GM19240 (cell line): ENCODE data around the gene ANKRD33.
"Not testable (repeated sequence)": the region's sequence is repeated elsewhere in the genome, so short reads cannot be mapped to it uniquely, and the experiment has no call there.

Experiments
- DNase-seq: peaks from one replicate; pipeline ENCODE4 v3.0.0; 2011; ENCODE audit warnings: low spot score; ENCODE audit not compliant: insufficient read length

ANKRD33 gene

DNA sequence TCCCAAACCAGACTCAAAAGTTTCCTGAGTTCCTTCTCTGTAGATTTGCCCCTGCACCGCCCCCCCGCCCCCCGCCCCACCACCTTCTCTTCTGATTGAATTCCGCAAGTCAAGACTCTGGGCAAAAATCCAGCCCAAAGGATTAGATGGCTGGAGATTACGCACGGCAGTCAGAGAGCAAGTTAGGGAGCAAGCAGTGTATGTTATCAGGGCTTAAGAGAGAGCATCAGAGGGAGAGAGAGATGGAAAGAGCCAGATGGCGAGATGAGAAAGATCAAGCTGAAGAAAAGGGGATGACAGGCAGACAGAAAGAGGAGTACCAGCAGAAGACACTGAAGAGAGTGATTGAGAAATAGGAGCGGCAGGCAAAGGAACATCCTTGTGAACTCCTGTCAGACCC is 13.9 kb upstream of the ANKRD33 start:
- no peak for DNase-seq

DNA sequence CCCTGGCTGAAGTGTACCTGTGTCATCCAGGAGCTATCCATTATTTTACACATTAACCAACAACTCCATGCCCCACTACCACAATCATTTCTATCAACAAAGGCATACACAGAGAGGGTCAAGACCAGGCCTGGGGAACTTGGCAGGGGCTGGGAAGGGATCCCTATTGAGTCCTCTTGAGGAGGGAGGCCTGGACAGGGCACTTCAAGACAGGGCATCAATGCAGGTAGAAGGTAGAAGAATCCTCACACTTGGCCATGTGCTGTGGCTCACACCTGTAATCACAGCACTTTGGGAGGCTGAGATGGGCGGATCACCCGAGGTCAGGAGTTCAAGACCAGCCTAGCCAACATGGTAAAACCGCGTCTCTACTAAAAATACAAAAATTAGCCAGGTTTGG is 13.4 kb upstream of the ANKRD33 start:
- DNase-seq: no peak

- DNase-seq: no peak
Observed at GRCh38 chr12:51879102-51879501, 8.8 kb upstream of the ANKRD33 start.

DNA sequence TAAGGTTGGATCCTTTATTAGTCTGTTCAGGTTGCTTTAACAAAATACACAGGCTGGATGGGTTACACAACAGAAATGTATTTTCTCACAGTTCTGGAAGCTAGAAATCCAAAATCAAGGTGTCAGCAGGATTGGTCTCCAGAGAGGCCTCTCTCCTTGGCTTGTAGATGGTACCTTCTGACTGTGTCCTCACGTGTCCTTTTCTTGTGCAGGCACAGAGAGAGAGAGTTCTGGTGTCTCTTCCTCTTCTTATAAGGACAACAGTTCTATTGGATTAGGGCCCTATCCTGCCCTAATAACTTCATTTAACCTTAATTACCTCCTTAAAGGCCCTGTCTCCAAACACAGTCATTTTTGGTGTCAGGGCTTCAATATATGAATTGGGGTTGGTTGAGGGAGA is 4.6 kb upstream of the ANKRD33 start:
- no peak for DNase-seq

DNA sequence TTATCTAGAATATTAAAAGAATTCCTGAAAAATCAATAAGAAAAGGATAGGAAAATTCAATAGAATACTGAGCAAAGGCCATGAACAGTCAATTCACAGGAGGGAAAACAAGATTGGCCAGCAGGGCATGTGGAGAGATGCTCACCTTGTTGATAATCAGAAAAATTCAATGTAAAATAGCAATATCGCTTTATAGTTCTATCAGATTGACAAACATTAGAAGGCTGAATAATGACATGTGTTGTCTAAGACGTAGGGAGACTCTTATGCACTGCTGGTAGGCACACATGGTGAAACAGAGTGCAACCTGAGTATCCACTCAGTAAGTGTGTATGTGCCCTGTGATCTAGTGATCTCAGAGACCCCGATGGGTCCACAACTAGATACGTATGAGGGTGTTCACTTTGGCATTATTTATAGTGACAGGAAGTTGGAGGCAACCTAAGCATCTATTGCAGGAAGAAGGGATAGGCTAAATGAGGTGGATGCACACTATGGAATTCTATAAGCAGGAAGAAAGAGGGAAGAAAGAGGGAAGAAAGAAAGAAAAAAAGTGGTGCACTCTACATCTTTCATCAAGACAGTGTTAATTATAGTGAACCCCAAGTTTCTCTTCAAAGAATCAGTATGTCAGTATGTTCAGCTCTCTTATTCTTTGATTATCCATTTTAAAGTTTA is 3.8 kb upstream of the ANKRD33 start:
- DNase-seq: no peak

DNA sequence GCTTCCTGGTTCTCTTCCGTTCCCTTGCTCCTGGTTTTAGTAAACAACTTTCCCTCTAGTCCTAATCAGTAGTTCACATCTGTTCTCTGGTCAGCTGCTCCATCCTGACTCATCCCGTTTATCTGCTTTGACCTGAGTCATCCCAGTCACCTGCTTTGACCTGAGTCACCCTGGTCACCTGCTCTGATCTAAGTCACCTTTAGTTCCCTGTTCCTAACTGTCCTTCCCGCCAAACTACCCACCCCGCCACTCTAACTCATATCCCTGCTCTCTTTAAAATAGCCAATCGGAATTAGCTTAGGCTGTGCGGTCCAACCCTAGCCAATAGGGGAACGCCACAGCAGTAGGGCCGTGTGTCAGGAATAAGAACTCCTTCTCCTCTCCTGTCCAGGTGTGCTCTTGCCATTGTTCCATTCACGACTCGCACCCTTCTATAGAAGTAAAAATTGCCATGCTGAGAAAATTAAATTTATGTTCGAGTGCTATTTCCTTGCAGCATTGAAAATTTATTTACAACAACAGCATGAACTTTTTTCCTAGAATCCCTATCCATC is 3.1 kb upstream of the ANKRD33 start:
- DNase-seq: no peak

DNA sequence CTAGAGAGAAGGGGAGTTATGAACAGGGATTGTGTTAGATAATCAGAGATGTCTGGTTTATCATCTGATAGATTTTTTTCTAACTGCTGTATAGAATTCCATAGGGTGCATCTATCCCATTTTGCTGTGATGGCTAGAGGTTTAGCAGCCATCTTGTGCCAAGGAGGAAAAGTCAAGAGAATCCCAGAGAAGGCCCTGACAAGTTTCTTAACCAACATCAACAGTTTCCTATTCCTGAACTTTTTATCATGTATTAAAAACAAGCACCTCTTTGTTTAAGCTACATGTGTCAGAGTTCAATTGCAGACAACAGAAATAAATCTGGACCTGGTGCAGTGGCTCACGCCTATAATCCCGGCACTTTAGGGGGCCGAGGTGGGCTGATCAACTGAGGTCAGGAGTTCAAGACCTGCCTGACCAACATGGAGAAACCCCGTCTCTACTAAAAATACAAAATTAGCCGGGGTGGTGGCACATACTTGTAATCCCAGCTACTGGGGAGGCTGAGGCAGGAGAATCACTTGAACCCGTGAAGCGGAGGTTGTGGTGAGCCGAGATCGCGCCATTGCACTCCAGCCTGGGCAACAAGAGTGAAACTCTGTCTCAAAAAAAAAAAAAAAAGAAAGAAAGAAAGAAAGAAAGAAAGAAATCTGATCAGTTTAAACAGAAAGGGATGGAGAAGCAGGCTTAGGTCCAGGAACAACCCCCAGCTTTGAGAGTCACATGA is 2.4 kb upstream of the ANKRD33 start:
- not testable (repeated sequence) for DNase-seq

- DNase-seq: no peak
Observed at GRCh38 chr12:51886021-51886710, 1.7 kb upstream of the ANKRD33 start.

DNA sequence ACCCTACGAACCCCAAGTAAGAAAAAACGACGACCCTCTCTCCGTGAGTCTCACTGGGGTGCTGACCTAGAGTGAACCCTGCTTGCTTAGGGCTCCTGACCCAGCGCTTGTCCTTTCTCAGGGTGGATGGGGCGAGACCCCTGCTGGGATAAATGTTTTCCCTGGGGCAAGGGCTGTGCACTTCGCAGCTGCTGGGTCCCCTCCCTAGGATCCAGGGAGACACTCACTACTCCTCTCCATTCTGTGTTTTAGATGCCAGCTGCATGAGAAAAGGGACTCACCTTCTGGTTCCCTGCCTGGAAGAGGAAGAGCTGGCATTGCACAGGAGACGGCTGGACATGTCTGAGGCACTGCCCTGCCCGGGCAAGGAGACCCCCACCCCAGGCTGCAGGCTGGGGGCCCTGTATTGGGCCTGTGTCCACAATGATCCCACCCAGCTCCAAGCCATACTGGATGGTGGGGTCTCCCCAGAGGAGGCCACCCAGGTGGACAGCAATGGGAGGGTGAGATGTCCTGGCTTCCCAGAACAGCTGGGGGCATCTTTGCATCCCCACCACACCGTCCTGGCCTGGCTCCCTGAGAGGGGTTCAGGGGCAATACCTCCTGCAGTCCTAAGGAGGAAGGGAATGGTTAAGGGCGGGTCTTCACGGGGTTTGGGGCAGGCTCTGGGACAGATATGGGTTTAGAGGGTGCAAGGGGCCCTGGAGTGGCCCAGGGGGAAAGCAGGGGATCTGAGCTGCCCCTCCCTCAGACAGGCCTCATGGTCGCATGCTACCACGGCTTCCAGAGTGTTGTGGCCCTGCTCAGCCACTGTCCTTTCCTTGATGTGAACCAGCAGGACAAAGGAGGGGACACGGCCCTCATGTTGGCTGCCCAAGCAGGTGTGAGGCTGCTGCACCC is 663 bp downstream of the ANKRD33 start:
- DNase-seq: no peak

DNA sequence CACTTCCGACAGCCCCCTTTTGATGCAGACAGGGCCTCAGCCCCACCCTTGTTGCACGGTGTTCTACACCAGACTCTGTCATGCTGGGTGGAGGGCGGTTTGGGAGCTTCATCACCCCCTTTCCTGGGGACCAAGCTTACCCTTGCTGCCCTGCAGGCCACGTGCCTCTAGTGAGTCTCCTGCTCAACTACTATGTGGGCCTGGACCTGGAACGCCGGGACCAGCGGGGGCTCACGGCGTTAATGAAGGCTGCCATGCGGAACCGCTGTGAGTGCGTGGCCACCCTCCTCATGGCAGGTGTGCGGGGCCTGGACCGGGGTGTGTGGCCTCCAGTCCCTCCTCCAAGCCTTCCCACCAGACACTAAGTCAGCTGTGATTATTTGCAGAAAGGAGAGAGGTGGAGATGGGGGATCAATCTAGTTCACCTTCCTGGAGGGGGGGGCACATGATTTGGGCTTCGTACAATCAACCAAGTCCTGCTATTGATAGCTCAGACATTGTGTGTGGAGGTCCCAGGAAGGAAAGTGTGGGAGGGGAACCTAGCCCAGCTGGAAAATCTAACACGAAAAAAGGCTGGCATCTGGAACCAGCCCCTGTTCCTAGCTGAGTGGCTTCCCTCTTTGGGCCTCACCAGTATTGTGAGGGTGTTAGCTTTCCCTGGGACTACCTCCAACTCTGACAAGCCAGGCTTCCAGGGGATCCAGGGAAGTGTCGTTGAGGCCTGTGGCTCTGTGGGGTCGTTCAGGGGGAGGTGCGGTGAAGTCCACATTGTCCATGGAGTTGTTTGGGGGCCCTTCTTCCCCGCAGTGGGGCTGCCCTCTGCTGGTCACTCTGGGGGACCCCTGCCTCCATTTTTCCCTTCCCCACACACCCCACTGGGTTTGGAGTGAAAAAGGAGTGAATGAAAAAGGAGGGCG is 1.6 kb downstream of the ANKRD33 start:
- no peak for DNase-seq

- no peak for DNase-seq
Observed at GRCh38 chr12:51890133-51890464, 2.2 kb downstream of the ANKRD33 start.

GRCh38 chr12:51890511-51891171 is 2.7 kb downstream of the ANKRD33 start:
- no peak for DNase-seq

- no peak for DNase-seq
Observed at GRCh38 chr12:51891843-51892242, 3.9 kb downstream of the ANKRD33 start.

GRCh38 chr12:51893786-51894185 is 5.9 kb downstream of the ANKRD33 start:
- no peak for DNase-seq

DNA sequence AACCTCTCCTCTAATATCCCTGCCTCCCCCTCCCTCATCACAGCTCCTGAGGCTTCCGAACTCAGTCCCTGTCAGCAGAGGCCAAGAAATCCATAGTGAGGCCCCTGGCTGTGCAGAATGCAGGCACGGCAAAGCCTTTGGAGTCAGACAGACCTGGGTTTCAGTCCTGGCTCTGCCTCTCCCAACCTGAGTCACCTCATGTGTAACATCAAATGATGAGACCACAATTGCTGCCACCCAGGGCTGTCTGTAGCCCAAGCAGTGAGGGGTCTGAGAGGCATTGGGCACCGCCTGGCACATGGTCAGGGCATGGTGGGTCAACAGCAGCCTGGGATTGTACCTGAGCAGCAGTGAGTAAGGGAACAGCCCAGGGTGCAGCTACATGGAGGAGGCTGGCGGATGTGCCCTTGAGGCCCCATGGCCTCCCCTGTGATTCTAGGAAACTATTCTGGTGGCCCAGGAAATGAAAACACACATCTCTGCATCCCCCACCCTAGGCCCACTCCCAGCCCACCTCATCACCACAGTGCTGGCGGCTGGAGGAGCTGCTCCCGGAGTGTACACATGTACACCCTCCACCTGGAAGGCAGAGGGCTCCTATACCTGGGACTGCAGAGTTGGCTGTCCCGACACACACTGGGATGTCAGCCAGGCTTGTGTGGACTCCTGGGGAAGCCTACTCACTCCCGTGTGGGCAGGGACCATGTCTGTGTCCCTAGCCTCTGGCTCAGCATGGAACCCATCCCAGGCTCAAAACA is 7.7 kb downstream of the ANKRD33 start:
- no peak for DNase-seq

DNA sequence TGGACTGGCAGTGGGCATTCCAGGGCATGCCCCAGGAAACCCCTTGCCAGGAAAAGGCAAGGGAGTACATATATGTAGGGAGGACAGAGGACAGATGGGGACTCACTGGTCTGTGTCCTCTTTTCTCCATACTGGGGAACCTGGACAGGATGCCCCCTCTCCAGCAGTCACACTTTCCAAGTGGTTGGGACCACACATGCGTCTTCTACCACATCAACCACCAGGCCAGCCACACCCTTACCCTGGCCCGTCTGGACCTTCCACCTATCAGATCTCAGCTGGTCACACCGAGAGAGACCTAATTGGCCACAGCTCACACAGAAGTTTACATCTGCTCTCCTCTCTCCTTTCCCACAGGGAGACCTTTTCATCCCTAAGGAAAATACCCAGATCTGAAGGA is 8.3 kb downstream of the ANKRD33 start:
- DNase-seq: no peak

GRCh38 chr12:51897181-51897580 is 9.3 kb downstream of the ANKRD33 start:
- DNase-seq: no peak

GRCh38 chr12:51898506-51898905 is 10.6 kb downstream of the ANKRD33 start:
- DNase-seq: no peak

- no peak for DNase-seq
Observed at GRCh38 chr12:51898937-51899336, 11.0 kb downstream of the ANKRD33 start.
